Large intestine (tissue), 3 donors: ENCODE measurements around the gene SAPCD1. TPM values are rescaled to one million over a fixed set of nuclear protein-coding genes. Genes with fewer than 3 reads are reported as not detected.

Experiments
- DNase-seq, 2 donors: peaks; one replicate each; pipeline versions ENCODE4 v3.0.0 to v3.0.0-alpha.2; 2013
- H3K27ac ChIP-seq: one replicate; pipeline ENCODE4 v1.5.1; 2013; ENCODE audit warnings: low read length
- H3K27me3 ChIP-seq: 2 replicates; pipeline ENCODE4 v1.6.1; 2013; ENCODE audit warnings: low read length; ENCODE audit not compliant: control insufficient read depth, insufficient read depth
- H3K36me3 ChIP-seq: 2 replicates; pipeline ENCODE4 v1.6.1; 2013; ENCODE audit warnings: low read length; ENCODE audit not compliant: control insufficient read depth, insufficient read depth
- H3K4me1 ChIP-seq: one replicate; pipeline ENCODE4 v1.6.1; 2013; ENCODE audit warnings: low read length; ENCODE audit not compliant: control insufficient read depth, insufficient read depth
- H3K4me3 ChIP-seq: one replicate; pipeline ENCODE4 v1.5.1; 2013; ENCODE audit warnings: low read length
- H3K9me3 ChIP-seq: one replicate; pipeline ENCODE4 v1.6.1; 2013; ENCODE audit warnings: mild to moderate bottlenecking, low read depth, low read length, moderate library complexity; ENCODE audit not compliant: control insufficient read depth
- WGBS: methylation state at CpG from one replicate; pipeline ENCODE4 v1.1.5; 2013; ENCODE audit warnings: low lambda C conversion rate; ENCODE audit not compliant: insufficient coverage; 5-methylcytosine and 5-hydroxymethylcytosine counted together
- polyA plus RNA-seq: library from polyadenylated mRNA; unstranded; fragments of 120-200 nt; gene quantifications from one replicate; pipeline ENCODE4 v1.2.1, GENCODE V29; 2013

Gene SAPCD1
- polyA plus RNA-seq, 1 donor = 15.0 TPM

DNA sequence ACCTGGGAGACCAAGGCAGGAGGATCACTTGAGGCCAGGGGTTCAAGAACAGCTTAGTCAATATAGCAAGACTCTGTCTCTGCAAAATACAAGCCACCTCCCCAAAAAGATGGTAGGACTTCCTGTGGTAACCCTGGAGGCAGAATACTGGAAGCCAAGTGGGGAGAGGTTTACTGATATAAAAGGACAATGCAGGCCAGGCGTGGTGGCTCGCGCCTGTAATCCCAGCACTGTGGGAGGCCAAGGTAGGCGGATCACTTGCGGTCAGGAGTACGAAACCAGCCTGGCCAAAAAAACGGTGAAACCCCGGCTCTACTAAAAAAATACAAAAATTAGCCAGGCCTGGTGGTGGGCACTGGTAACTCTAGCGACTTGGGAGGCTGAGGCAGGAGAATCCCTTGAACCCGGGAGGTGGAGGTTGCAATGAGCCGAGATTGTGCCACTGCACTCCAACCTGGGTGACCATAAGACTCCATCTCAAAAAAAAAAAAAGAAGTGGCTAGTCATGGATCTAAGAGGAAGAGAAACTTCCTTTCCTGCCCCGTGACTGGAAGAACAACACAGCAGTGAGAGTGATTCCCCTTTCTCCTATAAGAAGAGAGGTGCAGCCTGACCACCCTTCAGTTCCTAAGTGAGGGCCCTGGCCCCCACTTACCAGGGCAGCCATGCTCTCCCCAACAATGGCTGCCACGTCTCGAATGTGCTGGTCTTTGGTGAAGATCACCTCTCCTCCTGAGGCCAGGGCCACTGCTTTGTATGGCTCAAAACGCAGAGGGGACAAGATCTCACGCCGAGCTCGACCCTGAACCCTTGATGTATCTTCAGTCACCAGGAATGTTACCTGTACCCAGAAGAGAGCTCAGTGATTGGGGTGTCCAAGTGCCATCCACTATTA lies 6.2 kb downstream of the SAPCD1 start:
- no peak overlapping the region for H3K27ac ChIP-seq
- H3K9me3 ChIP-seq = no peaks in the 10 kb centered on the region
- no CpG with 5 or more reads among the region's 18 CpGs for WGBS
- H3K36me3 ChIP-seq = no peaks in the 10 kb centered on the region
- H3K4me1 ChIP-seq = peaks cover 24% of the 10 kb centered on the region
- H3K4me3 ChIP-seq = no peak overlapping the region
- H3K27me3 ChIP-seq = no peaks in the 10 kb centered on the region
- no peak for DNase-seq

DNA sequence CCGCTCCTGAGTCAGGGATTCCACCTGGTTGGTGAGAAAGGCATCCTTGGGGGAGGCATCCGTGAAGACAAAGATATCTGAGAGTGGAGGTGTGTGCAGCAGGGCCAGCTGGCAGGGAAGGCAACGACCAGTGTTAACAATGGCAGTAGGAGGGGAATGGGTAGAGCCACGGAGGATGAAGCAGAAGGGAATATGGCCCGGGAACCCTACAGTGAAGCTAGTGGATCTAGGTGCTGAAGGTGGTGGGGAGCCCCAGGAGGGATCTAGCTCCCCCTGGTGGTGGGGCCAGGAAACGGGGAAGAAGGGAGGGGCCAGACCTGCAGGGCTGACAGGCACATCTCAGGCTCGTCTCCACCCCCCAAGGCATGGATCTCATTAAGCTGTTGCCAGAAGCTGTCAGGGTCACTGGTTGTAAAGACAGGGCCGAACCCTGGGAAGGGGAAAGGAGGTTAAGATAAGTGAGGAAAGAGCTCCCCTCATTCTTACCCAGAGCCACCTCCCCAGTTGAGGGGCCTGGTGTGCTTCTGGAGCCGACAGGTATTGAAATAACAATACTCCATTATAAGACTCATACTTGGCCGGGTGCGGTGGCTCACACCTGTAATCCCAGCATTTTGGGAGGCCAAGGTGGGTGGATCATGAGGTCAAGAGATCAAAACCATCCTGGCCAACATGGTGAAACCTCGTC lies 7.4 kb downstream of the SAPCD1 start:
- peak; percentile 79 to 81 for DNase-seq
- peaks cover 16% of the 10 kb centered on the region for H3K4me1 ChIP-seq
- H3K9me3 ChIP-seq = no peaks in the 10 kb centered on the region
- H3K4me3 ChIP-seq = no peak overlapping the region
- H3K27me3 ChIP-seq = no peaks in the 10 kb centered on the region
- H3K27ac ChIP-seq = no peak overlapping the region
- no peaks in the 10 kb centered on the region for H3K36me3 ChIP-seq
- 40% methylated on average over 1 of the region's 12 CpGs for WGBS

DNA sequence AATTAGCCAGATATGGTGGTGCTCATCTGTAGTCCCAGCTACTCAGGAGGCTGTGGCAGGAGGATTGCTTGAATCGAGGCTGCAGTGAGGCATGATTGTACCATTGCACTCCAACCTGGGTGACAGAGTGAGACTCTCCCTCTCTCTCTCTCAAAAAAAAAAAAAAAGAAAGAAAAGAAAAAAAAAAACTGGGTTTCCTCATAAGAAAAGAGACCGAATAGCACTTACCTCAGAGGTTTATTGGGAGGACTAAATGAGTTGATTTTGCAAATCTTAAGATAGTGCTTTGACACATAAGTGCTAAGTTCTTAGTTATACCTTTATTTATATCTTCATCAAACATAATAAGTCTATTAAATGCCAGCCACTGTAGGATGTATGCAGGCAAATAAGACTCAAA lies 8.4 kb downstream of the SAPCD1 start:
- Histone ChIP-seq H3K9me3 (peaks cover 1% of the 10 kb centered on the region), H3K4me1 (peaks cover 21% of the 10 kb centered on the region), H3K27me3 (no peaks in the 10 kb centered on the region), H3K27ac (no peak overlapping the region), H3K4me3 (no peak overlapping the region), H3K36me3 (no peaks in the 10 kb centered on the region)
- no peak for DNase-seq
- WGBS = no CpG with 5 or more reads among the region's 2 CpGs

DNA sequence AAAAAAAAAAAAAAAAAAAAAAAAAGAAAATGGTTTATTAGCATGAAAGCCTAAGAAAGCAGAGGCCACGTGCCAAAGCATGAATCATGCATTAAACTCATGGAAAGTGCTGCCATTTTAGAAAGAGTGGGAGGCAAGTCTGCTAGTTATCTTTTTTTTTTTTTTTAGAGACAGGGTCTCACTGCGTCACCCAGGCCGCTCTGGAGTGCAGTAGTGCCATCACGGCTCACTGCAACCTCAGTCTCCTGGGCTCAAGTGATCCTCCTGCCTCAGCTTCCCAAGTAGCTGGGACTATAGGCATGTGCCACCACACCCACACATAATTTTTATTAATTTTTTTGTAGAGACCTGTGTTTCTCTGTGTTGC lies 9.5 kb downstream of the SAPCD1 start:
- no peak overlapping the region for H3K27ac ChIP-seq
- no peak for DNase-seq
- H3K9me3 ChIP-seq = peaks cover 2% of the 10 kb centered on the region
- WGBS = no CpG with 5 or more reads among the region's 4 CpGs
- H3K27me3 ChIP-seq = no peaks in the 10 kb centered on the region
- no peak overlapping the region for H3K4me3 ChIP-seq
- H3K36me3 ChIP-seq = no peaks in the 10 kb centered on the region
- H3K4me1 ChIP-seq = peaks cover 22% of the 10 kb centered on the region

DNA sequence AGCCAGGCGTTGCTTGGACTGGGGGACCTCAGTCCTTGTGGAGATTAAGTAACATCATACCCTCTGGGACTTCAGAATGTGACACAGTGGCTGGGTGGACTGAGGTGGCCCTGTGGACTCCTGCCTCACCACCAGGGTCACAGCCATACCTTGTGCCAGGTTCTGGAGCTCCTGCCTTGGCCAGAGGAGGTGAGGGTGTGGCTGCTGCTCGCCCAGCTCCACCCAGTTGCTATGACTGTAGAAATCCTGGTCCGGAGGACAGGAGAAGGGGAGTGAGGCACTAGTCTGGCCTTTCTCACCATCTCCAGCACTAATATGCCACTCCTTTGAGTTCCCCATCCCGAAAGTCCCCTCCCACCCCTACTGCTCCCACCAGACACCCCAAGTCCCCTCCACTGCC lies 12.7 kb downstream of the SAPCD1 start:
- Histone ChIP-seq H3K4me1 (peaks cover 36% of the 10 kb centered on the region), H3K27me3 (no peaks in the 10 kb centered on the region), H3K9me3 (peaks cover 2% of the 10 kb centered on the region), H3K27ac (peak overlapping the region; percentile 13), H3K36me3 (peaks cover 18% of the 10 kb centered on the region), H3K4me3 (no peak overlapping the region)
- WGBS = no CpG with 5 or more reads among the region's 4 CpGs
- DNase-seq = peak; percentile 56 to 75

DNA sequence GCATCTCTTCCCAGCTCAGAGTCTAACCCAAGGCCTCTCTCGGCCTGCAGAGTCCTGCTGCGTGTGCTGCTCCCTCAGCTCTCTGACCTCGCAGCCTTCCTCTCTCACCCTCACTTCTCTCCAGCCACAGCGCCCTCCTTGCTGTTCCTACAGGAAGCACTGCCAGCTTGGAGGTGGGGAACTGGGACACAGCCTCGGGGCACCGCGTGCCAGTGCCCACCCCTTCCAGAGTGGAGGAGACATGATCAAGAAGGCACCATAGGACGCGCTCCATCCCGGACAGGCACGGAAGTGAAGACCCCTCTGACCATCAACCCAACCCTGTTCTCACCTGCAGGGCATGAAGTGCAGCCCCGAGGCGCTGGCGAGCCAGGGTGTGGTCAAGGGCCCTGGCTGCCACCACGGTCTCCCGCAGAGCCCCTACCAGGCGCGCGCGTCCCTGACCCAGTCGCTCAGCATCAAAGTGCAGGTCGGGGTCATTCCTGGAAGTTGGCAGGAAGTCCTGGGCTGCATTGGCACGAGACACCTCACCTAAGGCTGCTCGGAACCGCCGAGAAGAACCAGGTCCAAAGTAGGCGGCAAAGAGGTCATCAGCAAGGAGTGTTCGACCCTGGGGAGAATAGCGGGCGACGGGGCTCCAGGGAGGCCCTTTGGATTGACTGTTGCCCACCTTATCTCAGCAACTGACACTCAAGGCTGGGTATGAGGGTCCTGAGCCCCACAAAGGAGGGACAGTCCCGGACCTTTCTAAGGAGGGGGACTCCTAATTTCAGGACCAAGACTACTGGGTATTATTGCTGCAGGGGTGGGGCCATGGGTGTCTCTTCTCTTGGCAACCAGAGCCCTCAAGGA lies 13.4 kb downstream of the SAPCD1 start:
- Histone ChIP-seq H3K4me3 (peak overlapping the region; percentile 49), H3K4me1 (peaks cover 36% of the 10 kb centered on the region), H3K27ac (peak overlapping the region; percentile 95), H3K27me3 (no peaks in the 10 kb centered on the region), H3K9me3 (peaks cover 2% of the 10 kb centered on the region), H3K36me3 (peaks cover 25% of the 10 kb centered on the region)
- 100% methylated on average over 1 of the region's 32 CpGs for WGBS
- no peak for DNase-seq

DNA sequence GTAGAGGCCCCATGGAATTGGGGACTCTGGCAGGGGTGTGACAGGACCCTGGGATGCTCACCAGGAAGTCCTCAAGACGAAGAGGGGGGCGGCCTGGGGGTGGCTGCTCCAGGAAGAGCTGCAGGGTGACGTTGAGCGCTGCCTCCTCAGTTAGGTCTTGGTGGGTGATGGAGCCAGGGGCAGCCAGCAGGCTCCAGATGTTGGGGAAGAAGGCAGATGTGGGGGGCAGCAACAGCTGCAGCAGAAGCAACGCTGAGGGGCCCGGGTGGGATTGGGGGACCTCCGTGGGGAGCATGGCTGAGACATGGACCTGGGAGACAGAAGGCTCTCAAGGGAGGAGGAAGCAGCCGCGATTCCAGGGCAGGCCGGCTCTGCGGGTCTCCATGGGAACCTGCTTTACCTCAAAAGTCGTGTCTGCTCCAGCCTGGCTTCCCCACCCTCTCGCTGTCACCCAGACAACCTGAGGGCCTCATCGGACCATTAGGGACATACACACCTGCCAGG lies 14.1 kb downstream of the SAPCD1 start:
- no peaks in the 10 kb centered on the region for H3K27me3 ChIP-seq
- no CpG with 5 or more reads among the region's 14 CpGs for WGBS
- H3K4me1 ChIP-seq = peaks cover 36% of the 10 kb centered on the region
- no peak for DNase-seq
- H3K4me3 ChIP-seq = peak overlapping the region; percentile 49
- H3K27ac ChIP-seq = peak overlapping the region; percentile 95
- peaks cover 2% of the 10 kb centered on the region for H3K9me3 ChIP-seq
- H3K36me3 ChIP-seq = peaks cover 32% of the 10 kb centered on the region

DNA sequence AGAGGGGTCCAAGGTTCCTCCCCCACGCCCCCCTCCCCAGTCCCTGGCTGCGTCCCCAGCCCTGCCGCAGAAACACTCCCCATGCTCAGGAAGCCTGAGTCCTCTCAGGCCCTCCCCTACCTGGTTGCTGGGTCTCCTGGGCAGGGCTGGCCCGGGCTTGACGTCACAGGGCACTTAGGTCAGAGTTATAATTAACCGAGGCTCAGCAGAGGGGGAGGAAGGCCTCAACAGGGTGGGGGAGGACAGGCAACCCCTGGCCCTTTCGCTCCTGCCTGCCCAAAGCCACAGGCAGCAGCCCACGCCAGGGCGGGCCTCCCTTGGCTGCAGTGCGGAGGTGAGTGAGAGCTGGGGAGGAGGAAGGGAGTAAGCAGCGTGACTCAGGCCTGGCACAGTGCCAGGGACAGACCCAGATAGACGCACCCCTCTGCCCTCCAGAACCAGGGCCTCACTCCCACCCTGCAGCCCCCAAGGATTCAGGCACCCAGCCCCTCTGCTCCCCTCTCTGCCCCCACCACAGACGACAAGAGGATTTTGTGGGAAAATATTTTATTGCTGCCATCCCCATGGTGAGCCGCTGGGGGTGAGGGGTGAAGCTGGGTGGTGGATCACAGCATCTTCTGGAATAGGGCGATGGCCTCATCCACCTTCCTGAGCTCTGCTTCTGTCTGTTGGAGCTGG lies 14.7 kb downstream of the SAPCD1 start, which contains the start of gene VWA7:
Gene VWA7, minus strand, starts transcription at position 340 of the 678 bp plus-strand sequence. CDS start 549 bp downstream, outside the sequence.
- H3K4me1 ChIP-seq = peaks cover 36% of the 10 kb centered on the region
- DNase-seq = peak; percentile 91 to 97
- peak within 1 kb of the TSS; percentile 49 for H3K4me3 ChIP-seq
- WGBS = no CpG with 5 or more reads among the region's 15 CpGs
- no peaks in the 10 kb centered on the region for H3K27me3 ChIP-seq
- H3K36me3 ChIP-seq = peaks cover 36% of the 10 kb centered on the region
- H3K27ac ChIP-seq = peak within 1 kb of the TSS; percentile 95
- H3K9me3 ChIP-seq = peaks cover 2% of the 10 kb centered on the region

DNA sequence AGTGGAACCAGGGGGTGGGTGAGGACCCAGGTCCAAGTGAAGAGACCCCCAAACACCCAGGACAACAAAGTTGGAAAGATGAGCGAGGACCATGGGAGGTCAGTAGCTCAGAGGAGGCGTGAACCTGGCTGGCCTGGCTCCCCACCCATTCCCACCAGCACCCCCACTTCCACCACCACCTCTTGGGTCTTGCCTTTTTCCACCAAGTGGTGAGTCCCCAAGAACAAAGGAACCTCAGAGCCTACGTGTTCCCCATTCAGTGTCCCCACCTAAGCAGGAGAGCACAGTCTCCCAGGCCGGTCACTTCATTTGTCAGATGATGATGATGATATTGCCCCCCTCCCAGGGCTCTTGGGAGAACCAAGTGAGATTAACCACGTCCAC lies 15.2 kb downstream of the SAPCD1 start:
- Histone ChIP-seq H3K36me3 (peaks cover 41% of the 10 kb centered on the region), H3K4me3 (no peak overlapping the region), H3K4me1 (peaks cover 36% of the 10 kb centered on the region), H3K27me3 (no peaks in the 10 kb centered on the region), H3K9me3 (peaks cover 2% of the 10 kb centered on the region), H3K27ac (peak overlapping the region; percentile 95)
- no CpG with 5 or more reads among the region's 5 CpGs for WGBS
- no peak for DNase-seq
